Measurements from ENCODE around the gene TULP4.

TULP4 gene

DNA sequence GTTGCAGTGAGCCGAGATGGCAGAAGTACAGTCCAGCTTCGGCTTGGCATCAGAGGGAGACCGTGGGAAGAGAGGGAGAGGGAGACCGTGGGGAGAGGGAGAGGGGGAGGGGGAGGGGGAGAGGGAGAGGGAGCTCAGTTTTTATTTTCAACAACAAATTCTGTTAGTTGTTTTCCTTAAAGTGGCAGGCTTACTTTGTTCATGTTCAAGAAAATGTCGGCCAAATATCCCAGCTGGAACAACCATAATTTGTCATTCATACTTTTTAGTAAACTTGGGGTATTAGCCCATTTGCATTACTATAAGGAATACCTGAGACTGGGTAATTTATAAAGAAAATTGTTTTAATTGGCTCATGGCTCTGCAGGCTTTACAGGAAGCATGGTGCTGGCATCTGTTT, 2.5 kb upstream of the TULP4 start:
- H3K4ac ChIP-seq (ENCODE audit: low read depth in 1 of 2, low read length in 2 of 2), result no peak overlapping the region
- DNase-seq, result no peak
- no peaks in the 10 kb centered on the region for H3K27me3 ChIP-seq (ENCODE audit: control insufficient read depth in 1 of 2, insufficient read depth in 1 of 2, low read length in 2 of 2)
- no peak overlapping the region for H3K23ac ChIP-seq (ENCODE audit: low read length in 2 of 2)
- H3K4me3 ChIP-seq (ENCODE audit: insufficient read depth in 1 of 2, low read depth in 1 of 2, low read length in 2 of 2), result no peak overlapping the region
- no peak overlapping the region for H2BK5ac ChIP-seq (ENCODE audit: low read depth, low read length, poor library complexity, severe bottlenecking)
- no peaks in the 10 kb centered on the region for H3K4me1 ChIP-seq (ENCODE audit: control insufficient read depth, insufficient read depth, low read depth, low read length)
- no peak overlapping the region for H2BK120ac ChIP-seq (ENCODE audit: low read depth, low read length)
- H3K18ac ChIP-seq (ENCODE audit: low read depth in 1 of 2, low read length in 2 of 2), result no peak overlapping the region
- H3K79me1 ChIP-seq (replicated peaks; ENCODE audit: low read length, poor library complexity, severe bottlenecking), result peaks cover 21% of the 10 kb centered on the region
- H3K14ac ChIP-seq (ENCODE audit: low read length in 2 of 2), result no peak overlapping the region
- no peak overlapping the region for H2AK5ac ChIP-seq (ENCODE audit: low read length, severe bottlenecking)
- no peak overlapping the region for H4K91ac ChIP-seq (ENCODE audit: low read length)
- peaks cover 7 to 27% of the 10 kb centered on the region in 2 experiments for H3K36me3 ChIP-seq (ENCODE audit: control insufficient read depth in 1 of 2, insufficient read depth in 2 of 2, low read depth in 1 of 2, low read length in 2 of 2)
- no peak overlapping the region for H2BK12ac ChIP-seq (ENCODE audit: low read length in 2 of 2)
- 100% methylated on average over 4 of the region's 5 CpGs for WGBS
- H2AFZ ChIP-seq (ENCODE audit: low read depth, low read length), result no peak overlapping the region
- no peak overlapping the region for H3K27ac ChIP-seq (ENCODE audit: low read length, poor library complexity, severe bottlenecking)
- H3K9me3 ChIP-seq (ENCODE audit: control insufficient read depth, low read length), result no peaks in the 10 kb centered on the region
- H3K4me2 ChIP-seq (ENCODE audit: low read length, poor library complexity, severe bottlenecking), result no peak overlapping the region
- H4K8ac ChIP-seq (ENCODE audit: low read length), result no peak overlapping the region
- no peak overlapping the region for H3K9ac ChIP-seq (ENCODE audit: low read length)
- no peak overlapping the region for H2BK15ac ChIP-seq (ENCODE audit: low read depth, poor library complexity, severe bottlenecking)

DNA sequence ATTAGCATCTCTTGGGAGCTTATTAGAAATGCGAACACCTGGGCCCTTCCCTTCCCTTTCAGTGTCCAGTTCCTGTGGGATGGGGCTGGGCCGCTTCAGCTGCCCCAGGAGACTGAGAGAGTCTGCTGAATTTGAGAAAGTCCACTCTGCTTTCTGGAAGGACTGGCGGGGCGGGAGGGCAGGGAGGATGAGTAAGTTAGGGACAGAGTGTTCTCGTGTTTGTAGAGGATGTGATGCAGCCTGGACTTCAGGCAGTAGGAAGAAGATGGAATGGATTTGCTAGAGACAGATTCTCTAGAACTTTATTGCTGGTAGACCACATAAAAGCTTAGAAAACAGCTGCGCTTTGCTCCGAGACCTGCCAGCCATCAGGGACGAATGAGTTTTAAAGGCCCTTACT, 1.1 kb upstream of the TULP4 start:
- Histone ChIP-seq H3K9ac (ENCODE audit: low read length) (no peak overlapping the region), H3K9me3 (ENCODE audit: control insufficient read depth, low read length) (no peaks in the 10 kb centered on the region), H3K4me3 (ENCODE audit: insufficient read depth in 1 of 2, low read depth in 1 of 2, low read length in 2 of 2) (no peak overlapping the region), H3K79me1 (replicated peaks; ENCODE audit: low read length, poor library complexity, severe bottlenecking) (peaks cover 18% of the 10 kb centered on the region), H4K8ac (ENCODE audit: low read length) (no peak overlapping the region), H2BK12ac (ENCODE audit: low read length in 2 of 2) (no peak overlapping the region), H3K4me1 (ENCODE audit: control insufficient read depth, insufficient read depth, low read depth, low read length) (no peaks in the 10 kb centered on the region), H3K18ac (ENCODE audit: low read depth in 1 of 2, low read length in 2 of 2) (no peak overlapping the region), H3K4ac (ENCODE audit: low read depth in 1 of 2, low read length in 2 of 2) (no peak overlapping the region), H3K23ac (ENCODE audit: low read length in 2 of 2) (no peak overlapping the region), H3K14ac (ENCODE audit: low read length in 2 of 2) (no peak overlapping the region), H2AK5ac (ENCODE audit: low read length, severe bottlenecking) (no peak overlapping the region), H3K27ac (ENCODE audit: low read length, poor library complexity, severe bottlenecking) (no peak overlapping the region), H3K4me2 (ENCODE audit: low read length, poor library complexity, severe bottlenecking) (no peak overlapping the region), H2BK15ac (ENCODE audit: low read depth, poor library complexity, severe bottlenecking) (no peak overlapping the region), H2BK5ac (ENCODE audit: low read depth, low read length, poor library complexity, severe bottlenecking) (no peak overlapping the region), H2AFZ (ENCODE audit: low read depth, low read length) (no peak overlapping the region), H4K91ac (ENCODE audit: low read length) (no peak overlapping the region), H3K36me3 (ENCODE audit: control insufficient read depth in 1 of 2, insufficient read depth in 2 of 2, low read depth in 1 of 2, low read length in 2 of 2) (peaks cover 7 to 40% of the 10 kb centered on the region in 2 experiments), H2BK120ac (ENCODE audit: low read depth, low read length) (no peak overlapping the region), H3K27me3 (ENCODE audit: control insufficient read depth in 1 of 2, insufficient read depth in 1 of 2, low read length in 2 of 2) (no peaks in the 10 kb centered on the region)
- DNase-seq, result no peak
- 67% methylated on average over 8 of the region's 8 CpGs for WGBS

DNA sequence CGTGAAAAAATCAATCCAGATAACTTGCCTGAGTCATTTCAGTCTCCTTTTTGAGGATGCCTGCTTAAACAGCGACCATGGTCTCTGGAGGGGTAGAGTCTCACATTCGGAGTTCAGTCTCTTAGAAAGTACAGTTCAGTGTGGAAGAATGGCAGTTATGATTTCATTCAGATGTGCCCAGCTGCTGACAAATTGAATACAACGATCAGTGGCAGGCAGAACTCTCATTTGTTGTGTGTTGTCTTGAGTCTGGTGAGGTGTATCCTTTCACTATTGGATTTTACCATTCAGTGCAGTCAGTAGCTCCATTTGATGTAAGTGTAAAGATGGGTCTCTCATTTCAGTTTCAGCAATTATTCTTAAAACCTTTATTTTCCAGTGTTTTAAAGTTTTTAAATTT, 639 bp upstream of the TULP4 start:
- Histone ChIP-seq H3K27ac (ENCODE audit: low read length, poor library complexity, severe bottlenecking) (no peak overlapping the region), H3K4me1 (ENCODE audit: control insufficient read depth, insufficient read depth, low read depth, low read length) (no peaks in the 10 kb centered on the region), H3K14ac (ENCODE audit: low read length in 2 of 2) (no peak overlapping the region), H3K23ac (ENCODE audit: low read length in 2 of 2) (no peak overlapping the region), H2BK12ac (ENCODE audit: low read length in 2 of 2) (no peak overlapping the region), H3K4me3 (ENCODE audit: insufficient read depth in 1 of 2, low read depth in 1 of 2, low read length in 2 of 2) (no peak overlapping the region), H3K9me3 (ENCODE audit: control insufficient read depth, low read length) (peaks cover 1% of the 10 kb centered on the region), H2BK5ac (ENCODE audit: low read depth, low read length, poor library complexity, severe bottlenecking) (no peak overlapping the region), H3K79me1 (replicated peaks; ENCODE audit: low read length, poor library complexity, severe bottlenecking) (peaks cover 17% of the 10 kb centered on the region), H2BK120ac (ENCODE audit: low read depth, low read length) (no peak overlapping the region), H3K9ac (ENCODE audit: low read length) (no peak overlapping the region), H3K36me3 (ENCODE audit: control insufficient read depth in 1 of 2, insufficient read depth in 2 of 2, low read depth in 1 of 2, low read length in 2 of 2) (peaks cover 9 to 41% of the 10 kb centered on the region in 2 experiments), H3K4me2 (ENCODE audit: low read length, poor library complexity, severe bottlenecking) (no peak overlapping the region), H3K27me3 (ENCODE audit: control insufficient read depth in 1 of 2, insufficient read depth in 1 of 2, low read length in 2 of 2) (no peaks in the 10 kb centered on the region), H4K91ac (ENCODE audit: low read length) (no peak overlapping the region), H4K8ac (ENCODE audit: low read length) (no peak overlapping the region), H2AFZ (ENCODE audit: low read depth, low read length) (no peak overlapping the region), H3K4ac (ENCODE audit: low read depth in 1 of 2, low read length in 2 of 2) (no peak overlapping the region), H2BK15ac (ENCODE audit: low read depth, poor library complexity, severe bottlenecking) (no peak overlapping the region), H2AK5ac (ENCODE audit: low read length, severe bottlenecking) (no peak overlapping the region), H3K18ac (ENCODE audit: low read depth in 1 of 2, low read length in 2 of 2) (no peak overlapping the region)
- no peak for DNase-seq
- 100% methylated on average over 4 of the region's 4 CpGs for WGBS

DNA sequence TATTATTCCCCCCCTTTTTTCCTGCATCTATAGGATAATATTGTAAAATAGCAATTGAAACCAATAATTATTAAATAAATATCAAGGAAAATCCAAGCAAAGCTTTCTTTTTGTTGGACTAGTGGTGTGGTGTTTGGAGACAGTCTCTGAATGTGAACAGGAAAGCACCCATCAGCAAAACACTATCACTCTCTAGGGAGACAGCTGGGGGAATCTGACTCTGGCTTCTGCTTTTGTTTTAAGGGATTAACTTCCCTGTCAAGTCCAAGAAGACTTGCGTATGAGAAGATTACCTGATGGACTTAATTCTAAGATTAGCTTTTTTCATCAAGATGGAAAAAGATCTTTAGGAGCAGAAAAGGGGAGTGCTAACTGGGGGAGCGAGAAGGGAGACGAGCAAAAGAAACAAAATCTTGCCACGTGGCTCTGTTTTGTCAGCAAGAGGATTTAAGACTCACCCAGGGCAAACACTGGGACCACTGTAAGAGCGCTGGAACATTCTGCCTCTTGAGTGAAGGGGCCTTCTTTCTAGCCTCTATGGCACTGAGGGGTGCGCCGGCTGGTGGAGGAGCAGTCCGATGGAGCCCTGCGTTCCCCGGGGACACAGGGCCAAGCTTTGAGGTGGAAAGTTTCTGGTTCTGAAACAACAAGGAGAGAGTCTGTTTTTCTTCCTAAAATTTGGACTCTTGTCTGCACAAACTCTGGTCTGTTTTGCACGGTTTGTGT, 570 bp downstream of the TULP4 start:
- Histone ChIP-seq H3K79me1 (replicated peaks; ENCODE audit: low read length, poor library complexity, severe bottlenecking) (peaks cover 19% of the 10 kb centered on the region), H4K91ac (ENCODE audit: low read length) (no peak overlapping the region), H2BK15ac (ENCODE audit: low read depth, poor library complexity, severe bottlenecking) (no peak overlapping the region), H4K8ac (ENCODE audit: low read length) (no peak overlapping the region), H2BK5ac (ENCODE audit: low read depth, low read length, poor library complexity, severe bottlenecking) (no peak overlapping the region), H2BK120ac (ENCODE audit: low read depth, low read length) (no peak overlapping the region), H3K27me3 (ENCODE audit: control insufficient read depth in 1 of 2, insufficient read depth in 1 of 2, low read length in 2 of 2) (no peaks in the 10 kb centered on the region), H3K9me3 (ENCODE audit: control insufficient read depth, low read length) (peaks cover 4% of the 10 kb centered on the region), H3K27ac (ENCODE audit: low read length, poor library complexity, severe bottlenecking) (no peak overlapping the region), H3K4me2 (ENCODE audit: low read length, poor library complexity, severe bottlenecking) (no peak overlapping the region), H3K4me3 (ENCODE audit: insufficient read depth in 1 of 2, low read depth in 1 of 2, low read length in 2 of 2) (no peak overlapping the region), H3K18ac (ENCODE audit: low read depth in 1 of 2, low read length in 2 of 2) (no peak overlapping the region), H2BK12ac (ENCODE audit: low read length in 2 of 2) (no peak overlapping the region), H3K4ac (ENCODE audit: low read depth in 1 of 2, low read length in 2 of 2) (no peak overlapping the region), H3K14ac (ENCODE audit: low read length in 2 of 2) (no peak overlapping the region), H2AK5ac (ENCODE audit: low read length, severe bottlenecking) (no peak overlapping the region), H3K36me3 (ENCODE audit: control insufficient read depth in 1 of 2, insufficient read depth in 2 of 2, low read depth in 1 of 2, low read length in 2 of 2) (peaks cover 12 to 41% of the 10 kb centered on the region in 2 experiments), H3K23ac (ENCODE audit: low read length in 2 of 2) (no peak overlapping the region), H3K4me1 (ENCODE audit: control insufficient read depth, insufficient read depth, low read depth, low read length) (no peaks in the 10 kb centered on the region), H3K9ac (ENCODE audit: low read length) (no peak overlapping the region), H2AFZ (ENCODE audit: low read depth, low read length) (no peak overlapping the region)
- DNase-seq, result no peak
- WGBS, result 96% methylated on average over 11 of the region's 11 CpGs
